IMR-90 (cell line): ENCODE measurements around the gene RIOK2. TPM values are rescaled to one million over a fixed set of nuclear protein-coding genes. Genes with fewer than 3 reads are reported as not detected.

Experiments
- ATAC-seq: fragments of 200-7000 bp; cut with Tn5 transposase; 2 replicates; pipeline ENCODE4 v1.9.1; 2020; ENCODE audit warnings: low read depth, mild to moderate bottlenecking, moderate library complexity
- BruUV-seq: library from RNA; stranded (reverse); fragments of 400-500 nt; replicated peaks from 2 replicates; lab custom pipeline; 2021; lab: Mats Ljungman, UMichigan
- CTCF ChIA-PET: fragments of 300-600 bp; formaldehyde crosslinking; extraction: SDS; loops from one replicate; lab custom pipeline; 2021; ENCODE audit warnings: antibody characterized with exemption; lab: Yijun Ruan, JAX
- POLR2A ChIA-PET: fragments of 300-600 bp; sonication (Branson Sonifier 250); formaldehyde crosslinking; loops from one replicate; lab custom pipeline; 2022; ENCODE audit warnings: antibody characterized with exemption; ENCODE audit not compliant: unreplicated experiment; lab: Charles Lee
- DNase-seq: peaks from one replicate; pipeline ENCODE4 v3.0.0; 2013
- H2AFZ ChIP-seq: replicated peaks from 2 replicates; pipeline ENCODE3; 2013; ENCODE audit warnings: low read length, mild to moderate bottlenecking; ENCODE audit not compliant: poor library complexity
- H2AK5ac ChIP-seq: 2 replicates; pipeline ENCODE4 v1.6.1; 2013; ENCODE audit warnings: low read depth, low read length, inconsistent platforms
- H2AK9ac ChIP-seq: replicated peaks from 2 replicates; pipeline ENCODE3; 2013; ENCODE audit warnings: mild to moderate bottlenecking, low read depth, low read length, moderate library complexity; ENCODE audit not compliant: poor library complexity
- H2BK120ac ChIP-seq: 2 replicates; pipeline ENCODE4 v1.6.1; 2013; ENCODE audit warnings: low read depth, low read length, inconsistent platforms
- H2BK15ac ChIP-seq: 3 replicates; pipeline ENCODE4 v1.6.1; 2013; ENCODE audit warnings: low read depth, low read length, inconsistent platforms
- H2BK20ac ChIP-seq: 2 replicates; pipeline ENCODE4 v1.6.1; 2013; ENCODE audit warnings: low read depth, mild to moderate bottlenecking, inconsistent platforms, low read length, moderate library complexity
- H2BK5ac ChIP-seq: 2 replicates; pipeline ENCODE4 v1.6.1; 2013; ENCODE audit warnings: mild to moderate bottlenecking, low read depth, low read length, inconsistent platforms; ENCODE audit not compliant: poor library complexity, severe bottlenecking
- H3K14ac ChIP-seq: replicated peaks from 2 replicates; pipeline ENCODE4 v1.6.1; 2013; ENCODE audit warnings: low read depth, low read length, inconsistent platforms
- H3K18ac ChIP-seq: 2 replicates; pipeline ENCODE4 v1.6.1; 2013; ENCODE audit warnings: low read depth, low read length, control low read depth
- H3K23ac ChIP-seq: 2 replicates; pipeline ENCODE4 v1.6.1; 2013; ENCODE audit warnings: low read depth, low read length, inconsistent platforms
- H3K27ac ChIP-seq: 2 replicates; pipeline ENCODE4 v1.5.1; 2013; ENCODE audit warnings: mild to moderate bottlenecking, control low read depth, low read length; ENCODE audit not compliant: insufficient read depth
- H3K27me3 ChIP-seq: 2 replicates; pipeline ENCODE4 v1.6.1; 2013; ENCODE audit warnings: low read length; ENCODE audit not compliant: control insufficient read depth, insufficient read depth
- H3K36me3 ChIP-seq: 2 replicates; pipeline ENCODE4 v1.6.1; 2013; ENCODE audit warnings: low read length, mixed read lengths; ENCODE audit not compliant: control insufficient read depth, insufficient read depth
- H3K4ac ChIP-seq: 2 replicates; pipeline ENCODE4 v1.6.1; 2013; ENCODE audit warnings: low read depth, low read length, inconsistent platforms
- H3K4me1 ChIP-seq: 2 replicates; pipeline ENCODE4 v1.6.1; 2013; ENCODE audit warnings: low read length, mixed read lengths; ENCODE audit not compliant: control insufficient read depth, insufficient read depth
- H3K4me2 ChIP-seq: 2 replicates; pipeline ENCODE4 v1.6.1; 2013; ENCODE audit warnings: low read depth, mild to moderate bottlenecking, control low read depth, low read length, moderate library complexity
- H3K4me3 ChIP-seq: 2 replicates; pipeline ENCODE4 v1.5.1; 2013; ENCODE audit warnings: low read depth, mild to moderate bottlenecking, control low read depth, low read length, moderate library complexity; ENCODE audit not compliant: insufficient read depth
- H3K56ac ChIP-seq: 2 replicates; pipeline ENCODE4 v1.6.1; 2013; ENCODE audit warnings: low read length, inconsistent platforms; ENCODE audit not compliant: insufficient read depth; ENCODE audit errors: extremely low read depth
- H3K79me1 ChIP-seq, 2 experiments: 2 replicates each; pipeline ENCODE4 v1.6.1; 2013; ENCODE audit warnings: low read length in 2 of 2, inconsistent platforms in 1 of 2, low read depth in 1 of 2
- H3K9ac ChIP-seq: 2 replicates; pipeline ENCODE4 v1.6.1; 2013; ENCODE audit warnings: low read depth, low read length, control low read depth
- H3K9me1 ChIP-seq: 2 replicates; pipeline ENCODE4 v1.6.1; 2013; ENCODE audit warnings: low read length, inconsistent platforms; ENCODE audit not compliant: insufficient read depth
- H3K9me3 ChIP-seq: 2 replicates; pipeline ENCODE4 v1.6.1; 2013; ENCODE audit warnings: low read length; ENCODE audit not compliant: control insufficient read depth, insufficient read depth
- H4K20me1 ChIP-seq: 2 replicates; pipeline ENCODE4 v1.6.1; 2013; ENCODE audit warnings: low read length, inconsistent platforms; ENCODE audit not compliant: insufficient read depth
- H4K5ac ChIP-seq: 2 replicates; pipeline ENCODE4 v1.6.1; 2013; ENCODE audit warnings: mild to moderate bottlenecking, low read depth, low read length, control low read depth
- H4K8ac ChIP-seq, 2 experiments: 2 replicates each; pipeline ENCODE4 v1.6.1; 2013; ENCODE audit warnings: low read depth in 2 of 2, low read length in 2 of 2, control low read depth in 1 of 2, inconsistent platforms in 1 of 2
- H4K91ac ChIP-seq: 2 replicates; pipeline ENCODE4 v1.6.1; 2013; ENCODE audit warnings: low read depth, low read length, inconsistent platforms; ENCODE audit not compliant: insufficient read depth
- BHLHE40 ChIP-seq: fragments of 150-350 bp; IDR thresholded peaks from 2 replicates; pipeline ENCODE4 v1.6.1; 2016; ENCODE audit warnings: mild to moderate bottlenecking, low read depth, low read length
- CHD1 ChIP-seq: IDR thresholded peaks from 2 replicates; pipeline ENCODE4 v1.6.1; 2012; ENCODE audit warnings: low read depth, low read length, improper control_type of control experiment
- FOS ChIP-seq: fragments of 150-350 bp; IDR thresholded peaks from 2 replicates; pipeline ENCODE4 v1.6.1; 2016; ENCODE audit warnings: low read depth, low read length
- MAFK ChIP-seq: IDR thresholded peaks from 2 replicates; pipeline ENCODE4 v1.6.1; 2012; ENCODE audit warnings: low read depth, low read length, improper control_type of control experiment
- MAZ ChIP-seq: IDR thresholded peaks from 2 replicates; pipeline ENCODE4 v1.6.1; 2012; ENCODE audit warnings: low read depth, mild to moderate bottlenecking, low read length, improper control_type of control experiment, moderate library complexity, borderline replicate concordance
- MXI1 ChIP-seq: IDR thresholded peaks from 2 replicates; pipeline ENCODE4 v1.6.1; 2012; ENCODE audit warnings: low read depth, mild to moderate bottlenecking, low read length, moderate library complexity, borderline replicate concordance
- NFE2L2 ChIP-seq: fragments of 150-350 bp; IDR thresholded peaks from 2 replicates; pipeline ENCODE4 v1.6.1; 2016; ENCODE audit warnings: low read depth, mild to moderate bottlenecking, low read length
- POLR2A ChIP-seq: IDR thresholded peaks from 2 replicates; pipeline ENCODE4 v1.6.1; 2012; ENCODE audit warnings: mild to moderate bottlenecking, low read depth, low read length
- RAD21 ChIP-seq: IDR thresholded peaks from 2 replicates; pipeline ENCODE4 v1.6.1; 2012; ENCODE audit warnings: low read length, improper control_type of control experiment
- RCOR1 ChIP-seq: IDR thresholded peaks from 2 replicates; pipeline ENCODE4 v1.6.1; 2012; ENCODE audit warnings: mild to moderate bottlenecking, low read length, improper control_type of control experiment; ENCODE audit not compliant: insufficient replicate concordance
- RFX5 ChIP-seq: IDR thresholded peaks from 2 replicates; pipeline ENCODE4 v1.8.0; 2012; ENCODE audit warnings: low read depth, mild to moderate bottlenecking, low read length, moderate library complexity
- SMC3 ChIP-seq: fragments of 150-350 bp; IDR thresholded peaks from 2 replicates; pipeline ENCODE4 v1.6.1; 2016; ENCODE audit warnings: low read depth, mild to moderate bottlenecking, antibody characterized with exemption, low read length, moderate library complexity
- WGBS, 2 experiments: methylation state at CpG; one replicate each; pipeline versions ENCODE4 v1.1.5 to v1.1.7; 2013; ENCODE audit warnings: missing lambda C conversion rate in 2 of 2; ENCODE audit not compliant: insufficient read length in 1 of 2; ENCODE audit errors: extremely low coverage in 2 of 2; 5-methylcytosine and 5-hydroxymethylcytosine counted together
- dilution Hi-C: fragments of 300-500 bp; cut with HindIII; formaldehyde crosslinking; loops from one replicate; pipeline ENCODE4 v1.14.3; 2018; ENCODE audit warnings: low sequenced_read_pairs; ENCODE audit not compliant: unreplicated experiment
- in situ Hi-C: fragments of 300-500 bp; cut with MboI; formaldehyde crosslinking; loops from 3 replicates; pipeline ENCODE4 v1.14.3; 2019; ENCODE audit warnings: low sequenced_read_pairs, inconsistent platforms, mixed read lengths
- intact Hi-C: fragments of 100-400 bp; cut with micrococcal nuclease; formaldehyde crosslinking; loops from 2 replicates; pipeline ENCODE4 v1.10.0; 2022
- polyA plus RNA-seq, 3 experiments: library from polyadenylated mRNA; depleted of rRNA; stranded (reverse); fragments of >200 nt; gene quantifications; 2 replicates each; pipeline ENCODE4 v1.2.3, GENCODE V29; 2012; ENCODE audit warnings: low replicate concordance in 1 of 3
- total RNA-seq: library from RNA; depleted of rRNA; stranded (reverse); fragments of >200 nt; gene quantifications from 2 replicates; pipeline ENCODE4 v1.2.3, GENCODE V29; 2012
- TF ChIP-seq, protein P1 (sequence below): fragments of 150-350 bp; IDR thresholded peaks from 2 replicates; pipeline ENCODE4 v1.6.1; 2016; ENCODE audit warnings: low read depth, mild to moderate bottlenecking, low read length, moderate library complexity, borderline replicate concordance
- TF ChIP-seq, protein P2 (sequence below): conservative IDR thresholded peaks from 2 replicates; pipeline ENCODE4 v1.5.1; 2012; ENCODE audit warnings: mild to moderate bottlenecking, low read depth, low read length, improper control_type of control experiment
- TF ChIP-seq, protein P3 (sequence below): fragments of 150-350 bp; IDR thresholded peaks from 2 replicates; pipeline ENCODE4 v1.6.1; 2017; ENCODE audit warnings: mild to moderate bottlenecking, antibody characterized with exemption, low read length, low read depth

Gene RIOK2
- total and polyA plus RNA-seq, 2 of the 4 experiments (the other 2 are of a cell fraction), result 10.7 to 17.7 TPM

DNA sequence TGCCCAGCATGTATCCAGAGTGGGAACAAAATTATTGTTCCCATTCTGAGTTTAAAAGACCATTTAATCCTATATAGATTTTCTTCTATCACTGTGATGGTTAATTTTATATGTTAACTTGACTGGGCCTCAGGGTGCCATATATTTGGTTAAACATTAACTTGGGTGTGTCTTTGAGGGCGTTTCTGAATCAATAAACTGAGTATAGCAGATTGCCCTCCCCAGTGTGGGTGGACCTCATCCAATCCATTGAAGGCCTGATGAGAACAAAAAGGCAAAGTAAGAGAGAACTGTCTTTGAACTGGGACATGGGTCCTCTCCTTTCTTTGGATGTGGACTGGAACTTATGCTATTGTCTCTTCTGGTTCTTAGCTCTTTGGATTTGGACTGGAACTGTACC, 17.3 kb downstream of the RIOK2 start:
- intact Hi-C loops (loop anchor here (5.0 kb wide), 1 partner anchor 1607 kb away; the partner anchor contains the start of gene RGMB), in situ Hi-C loops (loop anchor here (25.0 kb wide), 1 partner anchor 553 kb away; no protein-coding TSS in a partner anchor), dilution Hi-C loops (loop anchor here (25.0 kb wide), 2 partner anchors 278 to 378 kb away; partner anchors contain the start of gene ERAP2)
- no peak overlapping the region for H3K27ac ChIP-seq
- no peak overlapping the region for H3K14ac ChIP-seq
- no peaks in the 10 kb centered on the region for H3K4me1 ChIP-seq
- ChIA-PET CTCF (no interaction called here), POLR2A (interaction anchor here (0.5 kb wide), 1 partner anchor 397 kb away, joined by 4 read pairs; no protein-coding TSS in a partner anchor)
- H4K91ac ChIP-seq, result no peak overlapping the region
- no peak overlapping the region for H3K23ac ChIP-seq
- H3K56ac ChIP-seq, result no peak overlapping the region
- no peak overlapping the region for H2BK120ac ChIP-seq
- no peak overlapping the region for H2AFZ ChIP-seq
- DNase-seq, result no peak
- H2BK15ac ChIP-seq, result no peak overlapping the region
- no peak overlapping the region for H4K5ac ChIP-seq
- H3K4me2 ChIP-seq, result no peak overlapping the region
- H3K79me1 ChIP-seq, result peaks cover 0 to 3% of the 10 kb centered on the region in 2 experiments; a peak in 1 of 4 replicates
- TF ChIP-seq RAD21, result no peak
- TF ChIP-seq POLR2A, result no peak
- no peak for TF ChIP-seq RFX5
- TF ChIP-seq MXI1, result no peak
- no peak for TF ChIP-seq FOS
- no peak for TF ChIP-seq MAZ
- TF ChIP-seq CHD1, result no peak
- no peak for TF ChIP-seq RCOR1
- TF ChIP-seq MAFK, result no peak
- TF ChIP-seq, protein P1, sequence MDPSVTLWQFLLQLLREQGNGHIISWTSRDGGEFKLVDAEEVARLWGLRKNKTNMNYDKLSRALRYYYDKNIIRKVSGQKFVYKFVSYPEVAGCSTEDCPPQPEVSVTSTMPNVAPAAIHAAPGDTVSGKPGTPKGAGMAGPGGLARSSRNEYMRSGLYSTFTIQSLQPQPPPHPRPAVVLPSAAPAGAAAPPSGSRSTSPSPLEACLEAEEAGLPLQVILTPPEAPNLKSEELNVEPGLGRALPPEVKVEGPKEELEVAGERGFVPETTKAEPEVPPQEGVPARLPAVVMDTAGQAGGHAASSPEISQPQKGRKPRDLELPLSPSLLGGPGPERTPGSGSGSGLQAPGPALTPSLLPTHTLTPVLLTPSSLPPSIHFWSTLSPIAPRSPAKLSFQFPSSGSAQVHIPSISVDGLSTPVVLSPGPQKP, result no peak
- no peak for TF ChIP-seq SMC3
- TF ChIP-seq, protein P2, sequence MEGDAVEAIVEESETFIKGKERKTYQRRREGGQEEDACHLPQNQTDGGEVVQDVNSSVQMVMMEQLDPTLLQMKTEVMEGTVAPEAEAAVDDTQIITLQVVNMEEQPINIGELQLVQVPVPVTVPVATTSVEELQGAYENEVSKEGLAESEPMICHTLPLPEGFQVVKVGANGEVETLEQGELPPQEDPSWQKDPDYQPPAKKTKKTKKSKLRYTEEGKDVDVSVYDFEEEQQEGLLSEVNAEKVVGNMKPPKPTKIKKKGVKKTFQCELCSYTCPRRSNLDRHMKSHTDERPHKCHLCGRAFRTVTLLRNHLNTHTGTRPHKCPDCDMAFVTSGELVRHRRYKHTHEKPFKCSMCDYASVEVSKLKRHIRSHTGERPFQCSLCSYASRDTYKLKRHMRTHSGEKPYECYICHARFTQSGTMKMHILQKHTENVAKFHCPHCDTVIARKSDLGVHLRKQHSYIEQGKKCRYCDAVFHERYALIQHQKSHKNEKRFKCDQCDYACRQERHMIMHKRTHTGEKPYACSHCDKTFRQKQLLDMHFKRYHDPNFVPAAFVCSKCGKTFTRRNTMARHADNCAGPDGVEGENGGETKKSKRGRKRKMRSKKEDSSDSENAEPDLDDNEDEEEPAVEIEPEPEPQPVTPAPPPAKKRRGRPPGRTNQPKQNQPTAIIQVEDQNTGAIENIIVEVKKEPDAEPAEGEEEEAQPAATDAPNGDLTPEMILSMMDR, result no peak
- no peak for TF ChIP-seq BHLHE40
- TF ChIP-seq NFE2L2, result no peak
- TF ChIP-seq, protein P3, sequence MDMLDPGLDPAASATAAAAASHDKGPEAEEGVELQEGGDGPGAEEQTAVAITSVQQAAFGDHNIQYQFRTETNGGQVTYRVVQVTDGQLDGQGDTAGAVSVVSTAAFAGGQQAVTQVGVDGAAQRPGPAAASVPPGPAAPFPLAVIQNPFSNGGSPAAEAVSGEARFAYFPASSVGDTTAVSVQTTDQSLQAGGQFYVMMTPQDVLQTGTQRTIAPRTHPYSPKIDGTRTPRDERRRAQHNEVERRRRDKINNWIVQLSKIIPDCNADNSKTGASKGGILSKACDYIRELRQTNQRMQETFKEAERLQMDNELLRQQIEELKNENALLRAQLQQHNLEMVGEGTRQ, result no peak
- H3K36me3 ChIP-seq, result peaks cover 13% of the 10 kb centered on the region
- no peak overlapping the region; a peak in 1 of 4 replicates for H4K8ac ChIP-seq
- no peak for ATAC-seq
- no peak overlapping the region for H2AK5ac ChIP-seq
- no peaks in the 10 kb centered on the region for H3K9me1 ChIP-seq
- no peak overlapping the region for H2BK5ac ChIP-seq
- 50% methylated on average over 1 of the region's 1 CpG; no CpG with 5 or more reads in 1 of the 2 experiments for WGBS, 2 experiments
- no peaks in the 10 kb centered on the region for H3K9me3 ChIP-seq
- no TSS peak for BruUV-seq
- no peak overlapping the region for H3K4ac ChIP-seq
- no peaks in the 10 kb centered on the region for H4K20me1 ChIP-seq
- H2BK20ac ChIP-seq, result no peak overlapping the region
- H3K18ac ChIP-seq, result no peak overlapping the region
- no peaks in the 10 kb centered on the region for H3K27me3 ChIP-seq
- no peak overlapping the region for H3K9ac ChIP-seq
- no peak overlapping the region for H3K4me3 ChIP-seq
- no peak overlapping the region for H2AK9ac ChIP-seq
